C1 segment of cervical spinal cord (tissue), 14 donors: Measurements from ENCODE around the gene DIS3L2.
A peak's percentile ranks its signal among the peaks of the same experiment; 100 is the strongest.
"Not testable (repeated sequence)": the region's sequence is repeated elsewhere in the genome, so short reads cannot be mapped to it uniquely, and the experiment has no call there.

Experiments used
- DNase-seq, 14 donors: peaks; one replicate each; lab custom pipeline; 2025; lab: John Stamatoyannopoulos, UW

Gene DIS3L2

DNA sequence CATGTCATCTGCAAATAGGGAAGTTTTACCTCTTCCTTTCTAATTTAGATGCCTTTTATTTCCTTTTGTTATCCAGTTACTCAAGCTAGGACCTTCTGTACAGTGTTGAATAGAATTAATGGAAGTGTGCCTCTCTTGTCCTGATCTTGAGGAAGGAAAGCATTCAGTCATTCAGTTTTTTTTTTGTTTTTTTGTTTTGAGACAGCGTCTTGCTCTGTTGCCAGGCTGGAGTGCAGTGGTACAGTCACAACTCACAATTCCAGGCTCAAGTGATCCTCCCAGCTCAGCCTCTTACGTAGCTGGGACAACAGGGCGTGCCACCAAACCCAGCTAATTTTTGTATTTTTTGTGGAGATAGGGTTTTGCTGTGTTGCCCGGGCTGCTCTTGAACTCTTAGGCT is 213.1 kb downstream of the DIS3L2 start:
- DNase-seq: no peak

DNA sequence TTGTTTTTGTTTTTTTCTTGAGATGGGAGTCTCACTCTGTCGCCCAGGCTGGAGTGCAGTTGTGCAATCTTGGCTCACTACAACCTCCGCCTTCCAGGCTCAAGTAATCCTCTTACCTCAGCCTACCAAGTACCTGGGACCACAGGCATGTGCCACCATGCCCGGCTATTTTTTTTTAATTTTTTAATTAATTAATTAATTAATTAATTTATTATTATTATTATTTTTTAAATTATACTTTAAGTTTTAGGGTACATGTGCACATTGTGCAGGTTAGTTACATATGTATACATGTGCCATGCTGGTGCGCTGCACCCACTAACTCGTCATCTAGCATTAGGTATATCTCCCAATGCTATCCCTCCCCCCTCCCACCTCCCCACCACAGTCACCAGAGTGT is 215.1 kb downstream of the DIS3L2 start:
- DNase-seq: not testable (repeated sequence)

DNA sequence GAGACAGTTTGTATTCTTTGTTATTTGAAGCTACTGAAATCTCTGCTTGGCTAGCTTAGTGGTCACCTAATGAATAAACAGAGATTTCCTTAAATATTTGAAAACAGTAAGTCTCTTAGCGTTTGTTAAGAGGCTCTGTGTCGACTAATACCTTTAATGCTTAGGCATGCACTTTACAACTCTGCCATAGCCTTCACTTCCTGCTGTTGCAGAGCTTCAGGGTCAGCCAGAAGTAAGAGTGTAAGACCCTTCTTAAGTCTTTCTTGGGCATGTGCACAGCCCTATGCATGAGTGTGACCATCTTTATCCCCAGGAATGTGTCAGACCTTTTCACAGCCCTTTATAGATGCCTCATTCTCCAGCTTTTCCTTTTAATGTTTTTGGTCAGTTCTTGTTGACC is 221.8 kb downstream of the DIS3L2 start:
- DNase-seq: no peak

DNA sequence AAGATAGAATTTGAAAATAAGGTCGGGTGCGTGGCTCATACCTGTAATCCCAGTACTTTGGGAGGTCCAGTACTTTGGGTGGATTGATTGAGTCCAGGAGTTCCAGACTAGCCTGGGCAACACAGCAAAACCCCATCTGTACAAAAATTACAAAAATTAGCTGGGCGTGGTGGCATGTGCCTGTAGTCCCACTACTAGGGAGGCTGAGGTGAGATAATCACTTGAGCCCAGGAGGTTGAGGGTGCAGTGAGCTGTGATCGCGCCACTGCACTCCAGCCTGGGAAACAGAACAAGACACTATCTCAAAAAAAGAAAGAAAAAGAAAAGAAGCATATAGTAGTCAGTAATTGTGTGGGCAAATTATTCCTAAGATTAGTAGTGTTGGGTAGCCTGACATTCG is 222.8 kb downstream of the DIS3L2 start:
- DNase-seq: no peak

DNA sequence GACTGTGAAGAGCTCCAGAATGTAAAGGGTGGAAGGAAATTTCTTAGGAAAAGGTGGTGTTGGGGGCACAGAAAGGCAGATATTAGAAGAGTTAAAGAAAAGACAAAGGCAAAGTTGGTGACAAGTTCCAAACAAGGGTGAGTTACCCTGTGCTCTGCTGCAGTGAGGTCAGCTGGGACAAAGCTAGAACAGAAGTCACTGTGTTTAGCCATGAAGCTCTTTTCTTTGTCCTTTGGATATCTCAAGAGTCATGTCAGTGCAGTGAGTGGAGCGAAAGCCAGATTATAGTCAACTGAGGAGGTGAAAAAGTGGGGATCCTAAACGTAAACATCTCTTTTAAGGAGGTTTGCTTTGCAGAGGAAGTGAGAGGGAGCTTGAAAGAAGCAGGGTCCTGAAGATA is 229.3 kb downstream of the DIS3L2 start:
- DNase-seq: peak in 3 of 14 donors; percentile 6 to 15 (median 10)

DNA sequence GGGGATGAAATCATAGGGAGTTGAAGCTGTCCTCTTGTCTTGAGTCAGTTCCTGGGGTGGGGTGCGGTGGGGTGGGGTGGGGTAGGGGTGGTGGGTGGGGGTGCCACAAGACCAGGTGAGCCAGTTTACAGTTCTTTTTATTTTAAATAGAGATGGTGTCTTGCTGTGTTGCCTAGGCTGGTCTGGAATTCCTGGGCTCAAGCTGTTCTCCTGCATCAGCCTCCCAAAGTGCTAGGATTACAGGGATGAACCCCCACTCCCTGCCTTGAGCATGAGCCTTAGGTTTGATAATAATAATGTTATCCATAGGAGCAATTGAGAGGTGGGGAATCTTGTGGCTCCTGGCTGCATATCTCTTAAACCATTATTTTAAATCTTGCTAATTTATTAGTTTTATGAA is 234.0 kb downstream of the DIS3L2 start:
- DNase-seq: no peak

DNA sequence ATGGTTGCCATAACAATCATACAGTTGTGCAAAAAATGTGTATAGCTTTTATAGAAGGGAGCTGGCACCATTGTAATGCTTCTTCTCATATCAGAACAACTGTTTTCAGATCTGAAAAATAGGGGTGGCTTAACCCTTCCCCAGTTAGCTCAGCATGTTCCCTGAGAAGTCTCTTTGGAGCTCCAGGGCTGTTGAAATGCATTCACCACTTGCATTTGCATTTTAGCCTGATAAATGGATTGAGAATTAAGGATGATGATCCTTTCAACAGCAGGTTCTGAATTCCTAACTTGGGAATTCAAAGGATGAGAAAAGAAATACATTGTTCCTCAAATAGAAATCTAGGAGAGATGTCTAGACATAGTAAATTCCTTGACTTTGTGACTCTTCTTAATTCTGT is 235.3 kb downstream of the DIS3L2 start:
- DNase-seq: no peak

DNA sequence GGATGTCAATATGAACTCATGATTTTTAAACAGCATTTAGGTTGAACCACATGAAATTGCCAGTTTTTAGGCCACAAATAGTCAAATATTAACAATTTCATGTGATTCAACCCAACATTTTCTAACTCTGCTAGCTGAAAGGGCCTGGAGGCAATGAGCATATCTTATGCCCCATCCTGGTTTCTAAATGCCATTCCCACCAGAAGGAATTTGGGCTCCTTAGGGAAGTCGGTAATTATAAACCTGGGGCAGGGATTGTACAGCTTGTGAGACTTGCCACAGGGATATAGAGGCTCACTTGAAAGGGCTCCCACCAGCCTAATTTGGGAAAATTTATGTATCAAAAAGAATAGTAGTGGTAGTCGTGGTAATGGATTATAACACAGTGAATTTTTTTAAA is 238.7 kb downstream of the DIS3L2 start:
- no peak for DNase-seq

DNA sequence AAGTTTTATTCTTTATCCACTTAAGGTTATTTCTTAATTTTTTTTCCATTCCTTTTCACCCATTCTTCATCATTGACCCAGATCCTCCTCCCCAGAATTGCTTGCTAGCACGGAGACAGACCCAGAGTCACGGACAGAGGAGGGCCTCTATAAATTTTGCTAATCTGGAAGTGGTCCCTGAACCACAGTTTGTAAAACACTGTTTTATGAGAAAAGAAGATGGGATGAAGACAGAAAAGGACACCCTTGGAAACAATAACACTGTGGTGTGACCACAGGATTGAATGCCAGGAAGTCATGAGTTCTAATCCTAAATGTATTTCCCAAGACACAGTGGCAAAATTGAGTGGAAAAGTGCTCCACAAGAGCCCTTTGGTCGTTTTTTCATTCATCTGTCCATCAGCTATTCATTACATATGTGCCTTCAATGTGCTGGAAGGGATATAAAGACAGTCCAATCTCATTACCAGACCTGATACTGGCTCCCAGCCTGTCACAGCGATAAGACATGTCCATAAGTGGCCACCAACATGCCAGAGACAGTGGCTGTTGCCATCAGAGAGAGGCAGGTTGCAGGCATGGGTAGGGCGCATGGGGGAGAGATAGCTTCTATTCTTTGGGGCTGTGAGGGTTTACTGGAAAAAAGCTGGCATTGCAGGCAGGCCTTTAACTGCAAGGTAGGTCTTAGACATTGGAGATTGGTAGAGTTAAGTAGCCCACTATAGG is 241.8 kb downstream of the DIS3L2 start:
- DNase-seq: no peak

DNA sequence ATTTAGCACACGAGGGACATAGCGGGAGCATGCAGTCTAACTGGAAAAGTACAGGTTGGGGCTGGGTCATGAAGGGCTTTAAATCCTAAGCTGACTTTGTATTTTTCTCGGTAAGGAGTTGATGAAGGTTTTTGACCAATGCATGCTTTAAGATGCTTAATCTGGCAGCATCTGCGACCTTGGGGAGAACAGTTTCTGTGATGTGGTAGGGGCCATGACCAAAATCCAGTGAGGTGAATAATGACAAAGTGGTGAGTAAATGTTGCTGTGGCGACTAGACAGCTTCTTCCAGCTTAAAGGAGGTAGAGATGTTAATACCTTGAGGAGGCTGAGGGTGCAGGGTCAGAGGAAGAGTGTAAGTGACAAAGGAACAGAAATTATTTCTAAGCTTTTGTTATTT is 242.4 kb downstream of the DIS3L2 start:
- no peak for DNase-seq

DNA sequence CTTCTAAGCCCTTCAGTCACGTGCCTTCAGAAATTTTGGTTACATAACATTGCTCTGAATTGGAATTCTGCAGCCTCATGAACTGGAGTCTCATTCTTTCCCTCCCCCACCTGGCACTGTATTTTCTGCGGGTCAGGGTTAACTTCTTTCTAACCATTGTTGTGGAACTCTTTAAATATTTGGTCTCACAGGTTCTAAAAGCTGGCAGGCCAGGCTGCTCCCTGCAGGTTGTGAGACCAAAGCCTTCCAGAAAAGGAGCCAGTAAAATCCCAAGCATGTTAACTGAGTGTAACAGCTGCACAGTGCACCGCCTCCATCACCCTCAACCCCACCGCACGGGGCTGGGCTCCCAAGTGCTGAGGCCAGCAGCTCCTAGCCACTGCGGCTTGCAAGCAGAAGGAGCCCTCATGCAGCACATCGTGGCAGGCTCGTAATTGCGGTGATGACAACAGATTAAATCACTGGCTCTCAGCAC is 243.0 kb downstream of the DIS3L2 start:
- peak in 1 of 14 donors; percentile 18 for DNase-seq

DNA sequence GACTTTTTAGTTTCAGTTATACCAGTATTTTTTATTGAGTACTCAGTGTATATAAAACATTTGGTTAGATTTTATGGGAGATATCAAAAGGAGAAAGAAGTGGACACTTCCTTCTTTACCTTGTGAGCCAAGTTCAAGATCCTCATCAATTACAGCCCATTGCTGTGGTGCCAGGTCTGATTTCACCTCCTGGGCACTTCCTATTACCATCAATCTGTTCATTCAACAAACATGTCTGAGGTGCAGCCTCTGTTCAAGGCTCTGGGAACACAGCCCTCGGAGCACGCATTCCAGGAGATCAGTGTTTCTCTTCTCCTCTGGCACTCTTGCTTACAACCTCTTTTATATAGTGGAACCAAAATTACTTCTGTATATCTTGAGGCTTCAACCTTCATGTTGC is 245.7 kb downstream of the DIS3L2 start:
- DNase-seq: no peak

DNA sequence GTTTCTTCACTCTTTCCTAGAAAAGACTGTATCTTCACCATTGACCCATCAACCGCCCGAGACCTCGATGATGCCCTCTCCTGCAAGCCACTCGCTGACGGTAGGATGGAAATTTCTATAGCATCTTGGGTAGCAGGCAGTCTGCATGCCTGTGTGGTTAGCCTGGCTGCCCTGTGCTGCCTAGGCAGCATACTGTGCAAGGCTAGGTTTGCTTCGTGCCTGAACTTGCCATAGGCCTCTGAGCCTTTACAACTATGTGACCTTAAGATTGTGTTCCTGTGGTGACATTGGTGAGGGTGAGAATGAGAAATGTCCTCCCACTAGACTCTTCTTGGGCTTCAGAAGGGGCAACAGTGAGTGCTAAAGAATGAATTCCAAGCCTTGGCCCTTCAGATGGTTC is 248.8 kb downstream of the DIS3L2 start:
- no peak for DNase-seq

DNA sequence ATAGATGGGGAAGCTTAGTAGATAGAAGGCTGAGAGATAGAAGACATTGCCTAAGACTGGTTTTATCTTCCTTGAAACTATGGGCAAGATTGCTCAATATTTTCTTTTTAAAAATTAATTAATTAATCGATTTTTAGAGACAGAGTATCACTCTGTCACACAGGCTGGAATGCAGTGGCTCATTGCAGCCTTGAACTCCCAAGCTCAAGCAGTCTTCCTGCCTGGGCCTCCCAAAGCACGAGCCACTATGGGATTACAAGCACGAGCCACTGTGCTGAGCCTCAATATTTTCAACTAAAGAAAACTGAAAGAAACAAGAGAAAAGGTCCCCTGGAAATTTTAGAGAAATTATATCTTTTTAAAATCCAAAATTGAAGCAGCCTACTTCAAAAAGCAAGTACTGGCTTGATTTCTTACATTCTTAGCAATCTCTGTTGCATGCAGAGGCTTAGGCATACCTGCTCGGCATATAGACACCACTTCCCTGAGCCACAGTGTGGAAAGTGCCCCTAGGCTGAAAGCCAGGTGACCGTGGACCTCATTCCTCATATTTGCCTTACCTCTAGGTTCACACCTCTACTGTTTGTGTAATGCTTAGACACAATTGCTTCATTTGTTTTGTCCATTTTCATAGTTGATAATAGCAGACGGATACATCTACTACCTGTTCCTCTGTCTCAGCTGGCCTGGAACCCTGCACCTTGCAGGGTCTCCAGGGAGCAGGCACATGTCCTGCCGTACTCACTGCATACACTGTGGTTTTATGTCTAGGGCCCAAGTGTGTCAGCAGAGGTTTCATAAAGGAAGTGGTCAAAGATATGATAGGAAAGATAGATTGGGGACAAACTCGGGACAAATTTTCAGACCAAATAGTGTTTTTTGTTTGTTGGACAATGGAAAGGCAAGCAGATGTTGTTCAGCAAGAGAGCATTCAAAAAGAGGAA is 250.5 kb downstream of the DIS3L2 start:
- DNase-seq: no peak

DNA sequence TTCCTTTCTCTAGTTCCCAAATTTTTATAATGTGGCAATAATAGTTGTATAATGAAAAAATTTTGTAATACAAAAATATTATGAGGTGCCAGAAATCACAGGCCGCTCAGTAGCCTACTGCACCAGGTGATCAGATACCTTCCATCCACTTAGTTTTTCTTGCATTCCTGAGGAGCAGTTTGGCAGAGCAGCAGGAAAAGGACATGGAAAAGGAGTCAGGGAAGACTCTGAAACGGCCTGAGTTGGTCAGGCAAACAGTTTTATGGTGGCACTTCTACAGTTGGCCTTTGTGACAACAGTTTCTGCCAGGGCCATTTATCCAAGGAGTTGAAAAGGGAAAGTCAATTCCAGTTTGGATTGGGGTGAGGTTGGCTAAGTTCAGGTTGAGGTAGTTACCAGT is 251.7 kb downstream of the DIS3L2 start:
- no peak for DNase-seq

DNA sequence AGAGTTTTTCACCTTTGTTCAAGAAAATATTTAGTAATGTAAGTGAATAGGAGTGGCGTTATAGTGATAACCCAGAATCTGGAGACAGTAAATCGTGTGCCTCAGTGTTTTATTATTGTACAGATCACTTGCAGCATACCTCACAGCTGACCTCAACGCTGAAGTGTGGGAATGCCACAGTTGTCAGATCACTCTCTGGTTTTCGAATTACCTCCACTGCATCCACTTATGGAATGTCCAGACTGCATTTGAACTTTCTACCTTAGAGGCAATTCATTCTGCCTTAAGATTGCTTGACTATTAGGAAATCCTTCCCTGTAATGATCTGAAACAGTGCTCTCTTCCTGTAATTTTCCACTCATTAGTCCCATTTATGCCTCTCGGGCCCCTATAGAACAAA is 252.5 kb downstream of the DIS3L2 start:
- DNase-seq: no peak

DNA sequence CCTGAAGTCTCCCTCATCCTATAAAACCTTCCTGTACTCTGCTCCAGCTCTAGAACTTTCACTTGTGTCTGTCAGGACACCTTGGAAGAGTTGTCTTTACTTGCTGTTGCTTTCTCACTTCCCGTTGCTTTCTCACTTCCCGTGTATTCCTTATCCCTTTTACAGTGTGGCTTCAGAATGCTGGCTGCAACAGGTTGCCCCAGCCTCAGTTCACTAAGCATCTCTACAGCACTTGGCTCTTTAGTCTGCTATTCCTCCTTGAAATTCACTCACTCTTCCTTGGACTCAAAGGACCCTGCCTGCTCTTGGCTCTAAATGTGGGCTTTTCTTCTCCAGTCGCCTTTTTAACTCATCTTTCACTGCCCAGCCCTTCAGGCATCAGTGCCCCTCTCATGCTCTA is 254.5 kb downstream of the DIS3L2 start:
- DNase-seq: no peak

DNA sequence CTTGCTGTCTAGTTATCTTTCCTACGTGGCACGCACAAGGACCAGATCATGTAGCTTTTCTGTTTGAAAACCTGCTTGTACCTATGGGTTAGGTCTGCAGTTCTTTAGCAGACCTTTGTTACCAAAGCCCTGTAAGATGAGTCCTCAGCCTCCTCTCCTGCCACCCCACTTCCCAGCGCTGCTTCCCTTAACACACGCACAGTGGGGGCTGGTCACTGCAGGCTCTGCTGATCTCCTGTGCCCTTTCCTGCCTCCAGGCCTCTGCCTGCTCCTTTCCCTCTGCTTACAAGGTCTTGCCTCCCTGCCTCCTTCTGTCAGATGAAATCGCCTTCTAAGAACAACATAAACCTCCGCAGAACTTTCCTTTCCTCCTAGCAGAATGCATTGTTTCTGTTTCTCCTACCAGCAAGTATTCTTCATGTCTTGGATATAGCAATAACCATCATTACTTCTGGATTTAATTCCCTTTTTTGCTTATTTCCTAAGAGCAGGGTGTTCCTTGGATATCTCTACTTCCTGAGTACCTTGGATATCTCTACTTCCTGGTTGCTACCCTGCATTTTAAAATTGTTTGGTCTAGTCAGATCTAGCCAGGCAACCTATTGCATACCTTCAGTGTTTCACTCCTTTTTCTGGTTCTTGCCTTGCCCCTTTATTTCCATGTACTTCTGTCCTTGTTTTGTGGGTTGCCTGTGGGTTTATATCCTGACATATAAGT is 257.4 kb downstream of the DIS3L2 start:
- no peak for DNase-seq

DNA sequence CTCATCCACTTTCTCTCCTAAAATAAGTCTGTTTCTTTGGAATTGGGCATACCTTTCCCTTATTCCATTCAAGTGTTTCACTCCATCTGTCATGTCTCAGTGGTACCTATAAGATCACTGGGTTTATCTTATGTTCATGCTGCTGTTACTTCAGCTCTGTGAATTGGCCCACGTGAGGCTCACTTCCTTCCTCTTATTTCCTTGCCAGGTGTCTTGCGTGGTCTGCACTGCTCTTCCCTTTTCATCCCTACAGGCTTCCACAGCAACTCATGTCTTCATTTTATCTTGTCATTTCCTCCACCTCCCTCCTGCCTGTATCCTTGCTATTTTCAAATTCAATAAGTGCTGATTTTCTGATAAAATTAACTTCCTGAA is 258.0 kb downstream of the DIS3L2 start:
- DNase-seq: no peak

DNA sequence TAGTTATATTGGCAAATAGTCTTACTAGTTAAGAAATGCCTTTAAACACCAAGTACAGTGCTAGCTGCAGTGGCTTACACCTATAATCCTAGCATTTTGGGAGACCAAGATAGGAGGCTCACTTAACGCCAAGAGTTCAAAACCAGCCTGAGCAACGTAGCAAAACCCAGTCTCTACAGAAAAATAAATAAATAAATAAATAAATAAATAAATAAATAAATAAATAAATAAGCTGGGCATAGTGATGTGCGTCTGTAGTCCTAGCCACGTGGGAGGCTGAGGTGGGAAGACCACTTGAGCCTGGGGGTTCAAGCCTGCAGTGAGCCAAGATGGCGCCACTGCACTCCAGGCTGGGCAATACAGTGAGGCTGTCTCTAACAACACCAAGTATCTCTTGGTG is 258.4 kb downstream of the DIS3L2 start:
- no peak for DNase-seq

DNA sequence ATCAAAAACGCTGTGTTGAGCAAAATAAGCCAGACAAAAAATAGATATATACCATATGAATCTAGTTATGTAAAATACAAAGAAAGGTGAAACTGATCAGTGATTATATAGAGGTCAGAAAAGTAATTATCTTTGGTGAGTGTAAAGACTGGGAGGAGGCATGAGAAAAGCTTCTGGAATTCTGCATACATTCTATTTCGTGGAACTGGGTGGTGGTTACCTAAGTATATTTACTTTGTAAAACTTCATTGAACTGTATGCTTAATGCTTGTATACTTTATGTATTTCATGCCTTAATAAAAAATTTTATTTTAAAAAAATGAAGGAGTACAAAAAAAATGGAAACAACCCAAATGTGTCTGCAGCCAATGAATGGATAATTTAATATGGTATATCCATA is 263.9 kb downstream of the DIS3L2 start:
- DNase-seq: no peak

DNA sequence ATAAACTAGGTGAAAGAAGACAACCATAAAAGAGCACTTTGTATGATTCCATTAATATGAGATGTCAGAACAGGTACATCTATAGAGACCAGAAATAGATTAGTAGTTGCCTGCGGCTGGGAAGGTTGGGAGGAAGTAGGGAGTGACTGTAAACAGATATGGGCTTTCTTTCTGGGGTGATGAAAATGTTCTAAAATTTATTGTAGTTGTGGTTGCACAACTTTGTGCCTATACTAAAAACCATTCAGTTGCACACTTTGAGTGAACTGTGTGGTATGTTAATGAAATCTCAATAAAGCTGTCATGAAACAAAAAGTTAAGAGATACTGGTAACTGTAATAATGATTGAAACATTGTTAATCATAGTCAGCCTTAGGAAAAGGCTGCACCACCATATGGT is 264.4 kb downstream of the DIS3L2 start:
- DNase-seq: no peak
